ENCODE results near the gene THYN1.
A peak's percentile ranks its signal among the peaks of the same experiment; 100 is the strongest.
"Not testable (repeated sequence)": the region's sequence is repeated elsewhere in the genome, so short reads cannot be mapped to it uniquely, and the experiment has no call there.

The THYN1 gene

GRCh38 chr11:134273317-134273712 lies 20.2 kb upstream of the THYN1 start:
- no peak for DNase-seq

GRCh38 chr11:134272381-134273316 lies 19.5 kb upstream of the THYN1 start:
- no peak for DNase-seq

GRCh38 chr11:134271978-134272377 lies 18.8 kb upstream of the THYN1 start:
- no peak for DNase-seq

- DNase-seq: no peak
Measured at GRCh38 chr11:134270250-134270714, 17.1 kb upstream of the THYN1 start.

GRCh38 chr11:134267966-134268365 lies 14.8 kb upstream of the THYN1 start:
- DNase-seq: no peak

GRCh38 chr11:134267461-134267860 lies 14.3 kb upstream of the THYN1 start:
- DNase-seq: no peak

GRCh38 chr11:134266841-134267251 lies 13.7 kb upstream of the THYN1 start:
- peak; percentile 67 to 68 for DNase-seq

- DNase-seq: no peak
Measured at GRCh38 chr11:134266440-134266839, 13.3 kb upstream of the THYN1 start.

GRCh38 chr11:134264966-134265764 lies 12.0 kb upstream of the THYN1 start:
- DNase-seq: no peak

- DNase-seq: peak in 1 of 2 donors; percentile 28
Measured at GRCh38 chr11:134261626-134262488, 8.7 kb upstream of the THYN1 start.

GRCh38 chr11:134260983-134261382 lies 7.8 kb upstream of the THYN1 start:
- DNase-seq: no peak

GRCh38 chr11:134260503-134260902 lies 7.4 kb upstream of the THYN1 start:
- DNase-seq: no peak

- no peak for DNase-seq
Measured at GRCh38 chr11:134258577-134258976, 5.4 kb upstream of the THYN1 start.

- no peak for DNase-seq
Measured at GRCh38 chr11:134257101-134257500, 3.9 kb upstream of the THYN1 start.

- DNase-seq: not testable (repeated sequence)
Measured at GRCh38 chr11:134255184-134255561, 2.0 kb upstream of the THYN1 start.

- DNase-seq: peak; percentile 57
Measured at GRCh38 chr11:134254433-134255183, 1.5 kb upstream of the THYN1 start.

GRCh38 chr11:134252346-134253187 lies 585 bp downstream of the THYN1 start:
- peak; percentile 51 to 67 for DNase-seq

GRCh38 chr11:134250675-134251074 lies 2.5 kb downstream of the THYN1 start:
- no peak for DNase-seq

GRCh38 chr11:134250246-134250645 lies 2.9 kb downstream of the THYN1 start:
- peak; percentile 17 to 47 for DNase-seq

GRCh38 chr11:134248910-134249480 lies 4.2 kb downstream of the THYN1 start:
- DNase-seq: no peak

GRCh38 chr11:134246678-134247077 lies 6.5 kb downstream of the THYN1 start:
- no peak for DNase-seq

Data from inflammatory macrophage treated with lipopolysaccharide for 1 hour (primary cell).